Hepatocyte (in vitro differentiated cells): ENCODE results near the gene SLC9C2.

Source experiments
- CTCF ChIP-seq: fragments of 200-600 bp; sonication (generic); IDR thresholded peaks from 2 replicates; pipeline ENCODE4 v1.5.1; 2016; ENCODE audit warnings: antibody characterized with exemption, mild to moderate bottlenecking; ENCODE audit not compliant: poor library complexity
- EZH2 ChIP-seq: fragments of 200-600 bp; sonication (generic); IDR thresholded peaks from 2 replicates; pipeline ENCODE4 v1.6.1; 2016; ENCODE audit warnings: antibody characterized with exemption, mild to moderate bottlenecking, borderline replicate concordance

- TF ChIP-seq CTCF: no peak
- no peak for TF ChIP-seq EZH2
These were observed 34.4 kb downstream of the SLC9C2 start for GRCh38 chr1:173568483-173568882.
